OCI-LY7 (cell line): ENCODE data around the gene KCNMA1.

Experiments used
- CTCF ChIP-seq: fragments of 200-600 bp; sonication (generic); conservative IDR thresholded peaks from 2 replicates; pipeline ENCODE4 v1.5.1; 2014; ENCODE audit warnings: mild to moderate bottlenecking, antibody characterized with exemption, low read length, moderate library complexity, mixed read lengths
- EZH2phosphoT487 ChIP-seq: fragments of 200-600 bp; sonication (generic); IDR thresholded peaks from 2 replicates; pipeline ENCODE4 v1.6.1; 2018; ENCODE audit warnings: low read depth, borderline replicate concordance, mild to moderate bottlenecking, mixed run types, antibody characterized with exemption, low read length, moderate library complexity, mixed read lengths

GRCh38 chr10:77120666-77121376 lies 516.8 kb downstream of the KCNMA1 start:
- TF ChIP-seq EZH2phosphoT487: no peak
- no peak for TF ChIP-seq CTCF
